Activated gamma-delta T cell (primary cell): ENCODE data around the gene MAL.

Experiments
- DNase-seq: peaks from one replicate; lab custom pipeline; 2025; lab: John Stamatoyannopoulos, UW
- total RNA-seq, 2 donors: gene quantifications; one replicate each; lab custom pipeline; 2026; lab: John Stamatoyannopoulos, UW

MAL gene
- 10.8 to 29.4 reads per million in 2 donors for total RNA-seq

DNA sequence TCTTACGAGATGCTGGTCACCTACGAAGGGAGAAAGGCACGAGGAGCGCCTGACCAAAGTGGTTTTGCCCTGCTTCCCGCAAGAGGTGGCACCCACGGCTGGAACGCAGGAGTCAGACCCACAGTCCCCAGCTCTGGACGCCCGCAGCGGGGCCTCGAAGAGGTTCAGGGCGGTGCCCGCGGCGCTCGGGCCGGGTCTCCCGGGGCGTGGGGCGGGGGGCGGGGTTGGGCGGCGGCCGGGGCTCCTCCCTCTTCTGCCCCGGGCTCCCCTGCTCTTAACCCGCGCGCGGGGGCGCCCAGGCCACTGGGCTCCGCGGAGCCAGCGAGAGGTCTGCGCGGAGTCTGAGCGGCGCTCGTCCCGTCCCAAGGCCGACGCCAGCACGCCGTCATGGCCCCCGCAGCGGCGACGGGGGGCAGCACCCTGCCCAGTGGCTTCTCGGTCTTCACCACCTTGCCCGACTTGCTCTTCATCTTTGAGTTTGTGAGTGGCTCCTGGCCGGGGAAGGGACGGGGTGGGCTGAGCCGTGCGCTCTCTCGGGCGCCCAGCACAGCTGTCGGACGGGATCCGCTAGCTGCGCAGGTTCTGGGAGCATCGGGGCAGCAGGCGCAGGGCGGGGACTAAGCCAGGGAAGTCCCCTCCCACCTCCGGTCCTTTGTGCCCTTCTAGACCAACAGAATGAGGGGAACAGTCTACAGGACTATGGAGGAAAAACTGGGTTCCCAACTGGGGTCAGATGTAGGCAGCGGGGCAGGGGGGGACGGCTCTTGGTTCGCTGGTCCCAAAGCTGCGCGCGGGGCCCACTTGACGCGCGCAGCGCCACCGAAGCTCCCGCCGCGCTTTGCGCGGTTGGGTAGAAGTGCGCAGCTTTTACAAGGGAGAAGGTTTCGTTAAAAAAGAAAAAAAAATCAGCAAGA, at the start of gene MAL:
Gene MAL, plus strand, starts transcription at position 303 of the 914 bp plus-strand sequence. Its CDS starts 85 bp downstream, at position 388.
- DNase-seq: no peak

DNA sequence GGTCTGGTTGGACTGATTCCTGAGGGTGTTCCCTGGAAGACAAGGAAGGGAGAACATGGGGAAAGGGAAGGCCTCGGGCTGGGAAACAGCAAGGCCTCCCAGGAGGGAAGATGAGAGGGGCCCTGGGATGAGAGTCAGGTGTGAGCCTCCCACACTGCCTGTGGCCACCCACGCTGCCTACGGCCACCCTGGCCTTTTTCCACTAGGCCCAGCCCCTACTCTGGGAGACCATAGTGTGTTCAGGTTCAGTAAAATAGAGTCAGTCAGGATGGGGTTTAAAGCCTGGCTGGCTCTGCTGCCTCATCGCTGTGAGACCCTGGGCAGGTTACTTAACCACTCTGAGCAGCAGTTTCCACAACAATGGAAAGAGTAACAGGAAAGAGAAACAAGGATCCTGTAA, 47.7 kb upstream of the MAL start:
- DNase-seq: no peak

DNA sequence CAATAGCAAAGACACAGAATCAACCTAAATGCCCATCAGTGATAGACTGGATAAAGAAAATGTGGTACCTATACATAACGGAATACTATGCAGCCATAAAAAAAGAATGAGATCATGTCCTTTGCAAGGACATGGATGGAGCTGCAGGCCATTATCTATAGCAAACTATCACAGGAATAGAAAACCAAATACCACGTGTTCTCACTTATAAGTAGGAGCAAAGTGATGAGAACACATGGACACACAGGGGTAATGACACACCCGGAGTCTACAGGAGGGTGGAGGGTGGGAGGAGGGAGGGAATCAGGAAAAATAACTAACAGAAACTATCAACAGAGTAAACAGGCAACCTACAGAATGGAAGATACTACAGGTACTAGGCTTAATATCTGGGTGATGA, 46.6 kb upstream of the MAL start:
- DNase-seq: no peak

DNA sequence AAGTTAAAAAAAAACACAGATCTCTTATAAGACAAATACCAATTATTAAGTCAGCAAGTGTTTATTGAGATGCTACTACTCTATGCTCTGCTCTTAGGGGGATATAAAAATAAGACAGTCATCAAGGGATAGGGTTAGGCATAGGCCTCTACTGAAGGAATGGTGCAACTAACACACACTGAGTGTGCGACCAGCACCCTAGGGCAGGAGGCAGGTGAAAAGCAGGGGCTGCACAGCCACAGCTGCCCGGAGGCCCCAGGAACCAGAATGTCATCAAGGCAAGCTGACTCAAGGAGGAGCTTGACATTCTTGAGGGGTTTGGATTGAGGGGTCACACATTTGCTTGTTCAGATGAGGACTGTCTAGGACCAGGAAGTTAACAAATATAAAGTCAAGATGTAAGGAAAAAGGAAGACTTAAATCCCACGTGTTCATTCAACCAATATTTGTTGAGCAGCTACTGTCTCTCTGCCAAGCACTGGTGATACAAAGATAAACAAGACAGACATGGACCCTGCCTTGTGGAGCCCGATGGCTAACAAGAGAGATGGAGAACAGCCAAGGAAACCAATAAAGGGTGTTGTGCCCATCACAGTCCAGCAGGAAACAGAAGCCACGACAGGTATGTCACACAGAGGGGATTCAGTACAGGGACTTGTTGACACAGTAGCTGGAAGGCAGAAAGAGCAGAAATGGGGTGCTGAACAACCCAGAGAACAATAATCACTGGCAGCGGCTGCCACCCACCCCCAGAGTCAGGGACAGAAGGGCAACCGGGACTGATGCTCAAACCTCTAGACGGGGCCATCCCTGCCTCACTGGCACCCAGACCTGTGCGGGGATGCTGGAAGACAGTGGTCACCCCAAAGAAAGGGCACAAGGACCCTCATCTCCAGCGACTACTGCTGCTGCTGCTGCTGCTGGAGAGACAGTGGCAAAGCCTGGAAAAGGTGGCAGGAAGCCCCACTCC, 45.8 kb upstream of the MAL start:
- no peak for DNase-seq

DNA sequence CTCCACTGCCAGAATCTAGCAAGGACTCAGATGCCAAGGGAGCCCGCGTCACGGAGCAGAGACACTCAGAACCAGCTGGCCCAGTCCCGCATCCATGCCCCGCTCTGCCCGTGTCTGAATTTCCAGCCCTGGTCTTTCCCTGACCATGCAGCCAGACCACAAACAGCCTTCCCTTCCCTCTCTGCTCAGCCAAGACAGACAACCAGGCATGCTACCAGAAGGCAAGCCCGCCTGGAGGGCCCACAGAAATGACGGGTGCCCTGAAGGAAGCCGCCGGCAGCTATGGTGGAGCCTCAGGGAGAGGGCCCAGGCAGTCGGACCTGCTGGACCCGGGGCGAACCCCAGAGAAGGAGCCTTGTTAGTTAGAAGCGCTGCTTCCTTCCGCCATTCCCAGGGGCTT, 45.1 kb upstream of the MAL start:
- DNase-seq: no peak

- DNase-seq: no peak
Measured at GRCh38 chr2:94982156-94982555, 43.4 kb upstream of the MAL start.

DNA sequence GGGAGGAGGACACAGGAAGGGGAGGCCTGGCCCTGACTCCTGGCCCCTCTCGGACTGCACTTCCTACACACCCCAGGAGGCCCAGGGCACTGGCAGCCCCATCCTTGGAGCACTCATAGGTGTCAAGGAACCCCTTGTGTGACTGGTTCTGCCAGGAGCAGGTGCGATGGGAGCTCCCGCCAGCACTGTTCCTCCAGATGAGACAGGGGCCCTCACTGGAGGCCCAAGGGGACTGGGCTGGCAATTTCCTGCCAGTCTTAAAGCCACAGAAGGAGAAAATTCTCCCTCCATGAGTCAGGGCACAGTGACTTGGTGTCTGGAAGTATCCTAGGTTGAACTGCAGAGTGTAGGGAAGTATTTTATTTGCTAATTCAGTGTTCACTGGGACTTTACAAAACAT, 42.8 kb upstream of the MAL start:
- no peak for DNase-seq

DNA sequence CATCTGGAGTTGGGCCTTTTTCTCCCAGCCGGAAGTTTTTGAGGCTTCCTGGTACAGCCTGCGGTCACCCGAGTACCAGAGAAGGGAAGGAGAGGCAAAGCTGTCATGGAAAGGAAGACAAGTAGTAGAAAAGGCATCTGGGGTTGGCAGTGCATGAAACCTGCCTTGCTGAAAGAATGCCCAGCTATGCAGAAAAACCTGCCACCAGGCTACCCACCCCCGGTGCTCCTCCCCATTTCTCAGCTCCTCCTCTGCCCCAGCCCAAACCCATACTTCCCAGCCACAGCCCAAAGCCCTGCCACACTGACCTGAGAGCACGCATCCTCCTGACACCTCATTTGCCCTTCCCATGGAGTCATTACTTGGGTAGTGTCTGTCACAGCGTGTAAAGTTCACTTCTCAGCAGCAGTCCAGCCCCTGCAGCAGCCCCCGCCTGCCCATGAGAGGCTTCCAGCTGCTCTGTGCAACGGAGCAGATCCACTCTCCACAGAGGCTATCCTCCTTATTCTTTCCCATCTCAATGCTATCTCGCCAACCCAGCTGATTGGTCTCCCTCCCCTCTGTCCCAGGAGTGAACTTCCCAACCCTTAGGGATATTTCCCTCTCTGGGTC, 40.4 kb upstream of the MAL start:
- DNase-seq: no peak

DNA sequence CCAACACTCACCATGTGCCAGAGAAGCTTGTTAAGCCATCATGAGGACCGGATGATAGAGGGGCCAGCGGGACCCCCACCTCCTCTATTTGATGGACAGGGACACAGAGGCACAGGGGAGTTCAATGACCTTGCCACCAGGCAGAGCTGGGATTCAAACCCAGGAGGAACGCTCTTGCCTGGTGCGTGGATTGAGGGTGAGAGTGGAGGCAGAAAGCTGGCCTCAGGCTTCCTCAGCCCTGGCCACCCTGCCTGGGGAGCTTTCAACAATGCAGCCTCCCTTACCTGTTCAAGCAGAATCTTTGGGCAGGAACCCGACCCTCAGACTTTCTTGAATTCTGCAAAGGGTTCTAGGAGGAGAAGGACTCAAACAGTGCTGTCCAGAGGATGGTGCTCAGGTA, 39.9 kb upstream of the MAL start:
- DNase-seq: no peak

DNA sequence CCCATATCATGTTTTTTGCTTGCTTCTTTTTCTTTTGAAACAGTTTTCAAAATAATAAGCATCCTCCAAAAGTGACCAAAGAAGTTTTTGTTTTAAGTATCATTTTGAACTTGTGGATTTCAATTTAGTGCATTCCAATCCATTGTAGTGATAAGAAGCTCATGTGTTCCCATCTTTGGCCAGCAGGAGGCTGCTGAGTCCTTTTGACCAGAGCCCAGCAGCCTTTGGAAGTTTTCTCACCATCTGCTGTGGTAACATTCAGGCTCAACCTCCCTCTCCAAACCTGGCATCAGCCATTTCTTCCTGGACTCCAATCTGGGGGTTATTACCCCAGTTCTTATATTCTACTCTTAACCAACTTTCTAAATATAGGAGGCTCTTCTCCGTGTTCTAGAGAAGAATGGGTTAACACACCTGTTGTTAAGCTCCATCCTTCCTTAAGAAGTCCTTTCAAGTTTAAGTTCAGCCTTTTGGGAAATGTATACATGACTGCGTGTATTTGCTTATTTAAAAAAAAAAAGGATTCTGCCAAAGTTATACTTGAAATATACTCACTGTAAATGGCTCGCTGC, 39.0 kb upstream of the MAL start:
- no peak for DNase-seq

DNA sequence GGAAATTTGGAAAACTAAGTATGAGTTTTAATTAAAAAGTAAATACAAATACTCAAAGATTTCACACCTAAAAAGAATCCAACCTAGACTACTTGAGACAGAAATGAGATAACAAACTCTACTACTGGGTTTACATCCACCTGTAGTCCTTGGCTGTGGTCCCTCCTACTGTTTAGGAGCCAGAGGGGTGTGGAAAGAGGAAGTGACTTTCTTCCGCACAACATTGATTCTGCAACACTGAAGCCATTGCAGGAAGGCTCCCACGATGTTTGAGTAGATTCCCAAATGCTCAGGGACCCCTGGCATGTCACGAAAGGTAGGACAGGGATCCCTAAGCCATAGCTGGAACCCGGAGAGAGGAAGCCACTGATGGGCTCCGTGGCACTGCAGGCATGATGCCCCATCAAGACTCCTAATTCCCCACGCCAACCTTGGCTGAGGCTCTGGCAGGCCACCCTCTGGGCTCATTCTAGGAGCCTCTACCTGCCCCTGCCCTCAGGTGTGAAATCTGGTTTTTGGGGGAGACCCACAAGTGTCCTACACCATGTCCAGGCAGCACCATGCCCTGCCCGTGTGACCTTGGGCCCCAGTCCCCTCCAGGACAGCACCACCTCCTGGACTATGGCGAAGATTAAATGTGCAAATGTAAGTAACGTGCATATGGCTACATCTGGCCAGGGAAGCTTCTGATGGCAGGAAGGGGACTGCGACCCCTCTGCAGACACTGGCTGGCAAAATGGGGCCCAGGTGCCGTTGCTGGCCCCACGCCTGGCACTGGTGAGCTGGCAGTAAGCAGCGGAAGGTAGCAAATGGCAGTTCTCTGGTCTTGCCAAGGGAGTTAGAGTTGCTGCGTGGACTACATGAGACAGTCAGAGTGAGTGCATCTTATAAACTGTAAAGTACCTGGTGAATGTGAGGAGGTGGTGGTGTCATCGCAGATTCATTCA, 38.2 kb upstream of the MAL start:
- DNase-seq: no peak

DNA sequence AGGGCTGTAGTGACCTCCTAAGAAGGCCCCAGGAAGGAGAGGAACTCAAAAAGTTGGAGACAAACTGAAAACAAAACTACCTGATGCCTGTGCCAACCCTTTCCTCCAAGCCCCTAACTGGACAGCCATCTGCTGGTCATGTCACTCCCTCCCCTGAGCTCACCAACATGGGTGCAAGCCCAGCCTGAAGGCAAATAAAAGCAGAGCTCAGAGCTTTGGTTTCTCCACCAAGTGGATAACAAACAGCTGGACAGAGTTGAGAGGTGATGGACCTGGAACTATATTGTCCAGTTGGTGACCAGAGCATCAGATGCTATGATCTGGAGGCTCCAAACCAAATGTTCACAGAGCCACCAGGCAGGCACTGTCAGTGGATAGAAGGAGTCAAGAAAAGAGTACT, 34.6 kb upstream of the MAL start:
- no peak for DNase-seq

DNA sequence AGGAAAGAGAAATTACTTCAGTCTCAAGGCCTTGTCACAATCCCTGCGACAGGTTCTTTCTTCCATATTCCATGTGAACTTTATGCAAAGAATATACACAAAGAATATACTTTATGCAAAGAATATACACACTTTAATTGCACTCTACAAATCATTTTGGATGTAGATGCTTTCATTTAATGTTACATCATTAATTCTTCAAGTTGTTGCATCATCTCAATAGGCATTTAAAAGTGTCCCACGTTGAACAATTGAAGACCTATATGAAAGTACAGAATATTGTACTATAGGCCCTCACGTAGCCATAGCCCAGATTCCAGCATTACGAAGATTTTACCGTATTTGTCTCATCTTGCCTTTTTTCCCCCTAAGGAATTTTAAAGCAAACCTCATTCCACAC, 33.1 kb upstream of the MAL start:
- no peak for DNase-seq

DNA sequence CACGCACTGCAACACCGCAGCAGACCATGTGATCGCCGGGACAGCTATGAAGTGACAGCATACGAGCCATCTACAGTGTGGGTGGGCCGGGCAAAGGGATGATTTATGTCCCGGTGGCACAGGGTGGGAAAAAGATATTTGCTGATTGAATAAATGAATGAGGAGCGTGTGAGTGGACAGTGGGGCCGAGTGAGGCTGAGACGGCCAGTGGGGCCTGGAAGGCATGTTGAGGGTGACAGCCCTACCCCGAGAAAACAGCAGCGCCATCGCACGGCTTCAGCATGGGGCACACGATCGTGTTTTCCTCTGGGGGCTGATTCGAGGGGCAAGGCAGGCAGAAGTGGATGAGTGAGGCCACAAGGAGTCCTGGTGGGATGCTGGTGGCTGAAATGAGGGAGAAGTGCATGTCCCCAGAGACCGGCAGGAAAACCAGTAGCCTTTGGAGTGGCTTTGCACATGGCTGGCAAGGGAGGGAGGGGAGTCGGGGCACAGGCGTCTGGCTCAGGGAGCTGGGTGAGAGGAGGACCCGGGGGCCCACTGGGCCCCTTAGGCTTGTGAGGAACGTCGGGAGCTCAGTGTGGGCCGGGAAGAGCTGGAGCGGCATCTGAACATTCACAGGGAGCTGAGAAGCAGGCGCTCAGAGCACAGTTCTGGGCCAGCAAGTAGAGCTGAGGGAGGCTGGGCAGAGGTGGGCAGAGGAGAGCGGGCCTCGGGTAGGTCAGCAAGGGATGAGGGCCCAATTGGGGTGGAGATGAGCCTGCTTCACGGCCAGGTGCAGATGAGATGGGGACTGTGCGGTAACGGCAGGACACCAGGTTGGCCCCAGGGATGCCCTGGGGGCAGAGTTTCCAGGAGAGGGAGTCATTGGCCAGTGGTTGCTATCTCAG, 32.1 kb upstream of the MAL start:
- DNase-seq: no peak

GRCh38 chr2:94994063-94994913, 31.2 kb upstream of the MAL start:
- no peak for DNase-seq

DNA sequence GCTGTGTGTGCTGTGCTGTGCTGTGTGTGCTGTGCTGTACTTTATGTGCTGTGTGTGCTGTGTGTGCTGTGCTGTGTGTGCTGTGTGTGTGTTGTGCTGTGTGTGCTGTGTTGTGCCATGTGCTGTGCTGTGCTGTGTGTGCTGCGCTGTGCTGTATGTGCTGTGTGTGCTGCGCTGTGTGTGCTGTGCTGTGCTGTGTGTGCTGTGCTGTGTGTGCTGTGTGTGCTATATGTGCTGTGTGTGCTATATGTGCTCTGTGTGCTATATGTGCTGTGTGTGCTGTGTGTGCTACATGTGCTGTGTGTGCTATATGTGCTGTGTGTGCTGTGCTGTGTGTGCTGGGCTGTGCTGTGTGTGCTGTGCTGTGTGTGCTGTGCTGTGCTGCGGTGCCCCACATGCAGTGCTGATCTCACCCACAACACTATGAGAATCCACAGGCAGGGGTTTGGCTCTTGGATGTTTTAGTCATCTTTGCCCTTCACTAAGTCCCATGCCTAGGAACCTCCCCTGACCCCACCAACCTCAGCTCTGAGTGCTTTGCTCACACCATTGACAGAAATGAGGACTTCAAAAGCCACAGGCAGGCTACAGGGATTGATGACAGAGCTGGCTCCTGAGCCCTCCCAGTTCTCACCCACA, 30.5 kb upstream of the MAL start:
- DNase-seq: no peak

GRCh38 chr2:94995553-94996304, 29.8 kb upstream of the MAL start:
- no peak for DNase-seq
